HG03565 (cell line): ENCODE data around the gene WWOX.

ENCODE experiments used
- ATAC-seq: cut with Tn5 transposase; IDR thresholded peaks from one replicate; pipeline ENCODE4 v1.9.1; 2021; ENCODE audit warnings: mild to moderate bottlenecking, moderate library complexity; ENCODE audit not compliant: unreplicated experiment

The WWOX gene

DNA sequence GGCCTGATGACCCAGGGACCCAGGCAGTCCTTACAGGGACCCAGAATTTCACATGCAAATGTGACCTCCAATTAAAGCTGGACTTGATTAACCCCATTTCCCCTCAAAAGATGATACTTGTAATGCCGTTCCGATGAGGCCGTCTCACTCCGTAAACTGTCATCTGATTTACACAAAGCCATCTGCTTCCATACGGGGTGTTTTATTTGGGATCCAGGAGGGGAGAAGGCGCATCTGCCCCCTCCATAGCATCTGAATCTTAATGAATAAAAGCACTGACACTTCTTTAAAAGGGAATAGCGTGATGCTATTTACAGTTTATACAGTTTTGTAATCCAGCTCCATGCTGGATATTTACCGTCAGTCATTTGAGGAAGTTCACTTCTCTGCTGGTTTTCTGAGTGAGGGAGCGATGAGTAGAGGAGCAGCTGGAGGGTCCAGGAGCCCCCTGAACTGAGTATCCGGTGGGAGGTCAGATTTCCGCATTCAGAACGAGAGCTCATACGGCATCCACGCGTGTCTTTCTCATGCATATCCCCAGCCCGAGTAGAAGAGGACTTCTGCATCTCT is 452.7 kb downstream of the WWOX start:
- ATAC-seq, result no peak

DNA sequence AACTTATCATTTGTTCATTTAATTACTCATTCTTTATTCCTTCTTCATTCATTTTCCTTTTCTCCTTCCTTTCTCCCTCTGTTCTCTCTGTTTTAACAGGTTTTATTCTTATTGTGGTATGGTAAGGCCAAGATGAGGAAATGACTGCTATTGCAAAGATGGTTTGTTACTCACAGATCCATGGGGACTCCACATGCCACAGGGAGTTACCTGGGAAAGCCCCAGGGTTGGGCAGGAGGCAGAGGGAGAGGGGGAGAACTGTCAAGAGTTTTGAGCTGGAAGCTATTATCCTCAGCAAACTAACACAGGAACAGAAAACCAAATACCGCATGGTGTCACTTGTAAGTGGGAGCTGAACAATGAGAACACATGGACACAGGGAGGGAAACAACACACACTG is 453.3 kb downstream of the WWOX start:
- no peak for ATAC-seq

DNA sequence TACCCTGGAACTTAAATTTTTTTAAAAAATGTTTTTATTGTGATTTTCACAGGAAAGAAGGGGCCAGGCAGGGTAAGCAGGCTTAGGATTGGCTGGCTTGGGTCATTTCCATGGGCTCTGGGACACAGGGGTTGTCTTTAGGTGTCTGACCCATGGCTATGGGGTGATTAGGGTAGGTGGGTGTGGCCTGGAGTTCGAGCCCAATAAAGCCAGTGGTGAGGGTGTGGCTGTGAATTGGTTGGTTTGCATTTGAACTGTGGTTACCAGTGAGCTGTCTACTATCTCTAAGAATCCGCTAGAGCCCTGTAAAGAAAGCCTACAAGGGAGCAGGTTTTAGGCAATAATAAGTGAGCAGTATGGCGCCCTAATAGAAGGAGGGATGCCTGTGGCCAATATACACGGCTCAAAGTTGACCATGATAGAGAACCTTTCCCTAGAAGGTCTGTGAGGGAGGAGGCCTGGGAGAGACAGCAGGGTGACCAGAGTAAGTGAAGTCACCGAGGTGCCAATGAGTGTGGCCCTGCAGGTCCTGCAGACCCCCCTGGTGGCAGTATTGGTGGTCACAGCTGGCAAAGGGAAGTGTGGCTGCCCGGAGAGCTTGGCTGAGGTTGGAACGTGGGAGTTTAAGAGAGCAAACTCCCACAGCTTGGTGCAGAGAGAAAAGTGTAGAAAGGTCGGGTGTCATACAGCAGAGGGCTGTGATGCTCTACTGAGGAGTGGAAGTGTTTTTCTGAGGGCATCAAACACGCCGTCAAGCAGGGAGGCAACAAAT is 454.0 kb downstream of the WWOX start:
- ATAC-seq, result no peak

DNA sequence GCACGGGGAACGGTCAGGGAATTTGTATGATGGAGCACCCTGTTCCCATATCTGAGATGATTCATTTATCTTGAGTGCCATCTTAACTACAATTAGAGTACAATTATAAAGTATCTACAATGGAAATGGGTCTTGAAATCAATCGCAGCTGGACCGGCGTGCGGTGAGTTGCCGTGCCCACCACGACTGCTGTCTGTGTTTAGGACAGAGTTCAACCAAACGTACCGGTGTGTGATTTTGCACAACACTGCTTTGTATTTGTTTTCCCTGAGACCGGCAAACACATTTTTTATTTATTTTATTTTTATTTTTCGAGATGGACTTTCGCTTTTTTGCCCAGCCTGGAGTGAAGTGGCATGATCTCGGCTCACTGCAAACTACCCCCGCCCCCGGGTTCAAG is 457.0 kb downstream of the WWOX start:
- no peak for ATAC-seq

DNA sequence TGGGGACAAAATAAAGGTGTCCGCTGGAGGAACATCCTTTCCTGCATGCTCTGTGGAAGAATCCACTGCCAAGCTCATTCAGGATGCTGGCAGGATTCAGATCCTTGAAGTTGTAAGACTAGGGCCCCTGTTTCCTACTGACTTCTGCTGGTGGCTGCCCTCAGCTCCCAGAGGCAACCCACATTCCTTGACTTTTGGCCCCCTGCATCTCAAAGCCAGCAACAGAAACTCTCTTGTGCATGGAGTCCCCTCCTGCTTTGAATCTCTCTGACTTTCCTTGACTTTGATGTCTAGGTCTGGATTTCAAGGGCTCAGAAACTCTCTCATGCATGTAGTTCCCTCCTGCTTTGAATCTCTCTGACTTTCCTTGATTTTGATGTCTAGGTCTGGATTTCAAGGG is 461.5 kb downstream of the WWOX start:
- ATAC-seq, result no peak

DNA sequence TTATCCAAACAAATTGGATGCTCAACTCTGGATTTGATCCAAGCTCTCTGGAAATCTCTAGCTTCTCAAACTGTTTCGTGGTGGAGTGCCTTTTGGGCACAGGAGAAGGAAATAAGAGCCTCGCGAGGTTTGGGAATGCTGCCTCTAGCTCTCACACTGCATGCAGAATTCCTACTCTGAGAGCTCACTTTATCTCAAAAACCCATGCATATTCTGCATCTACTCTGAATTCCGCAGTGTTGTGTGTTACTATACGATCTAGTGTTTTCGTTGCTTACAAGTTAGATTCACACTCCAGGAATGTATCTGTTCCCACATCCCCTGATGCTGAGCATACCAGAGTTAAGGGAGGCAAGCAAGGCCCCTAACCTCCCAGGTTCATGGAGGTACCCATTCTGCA is 462.7 kb downstream of the WWOX start:
- ATAC-seq, result no peak

DNA sequence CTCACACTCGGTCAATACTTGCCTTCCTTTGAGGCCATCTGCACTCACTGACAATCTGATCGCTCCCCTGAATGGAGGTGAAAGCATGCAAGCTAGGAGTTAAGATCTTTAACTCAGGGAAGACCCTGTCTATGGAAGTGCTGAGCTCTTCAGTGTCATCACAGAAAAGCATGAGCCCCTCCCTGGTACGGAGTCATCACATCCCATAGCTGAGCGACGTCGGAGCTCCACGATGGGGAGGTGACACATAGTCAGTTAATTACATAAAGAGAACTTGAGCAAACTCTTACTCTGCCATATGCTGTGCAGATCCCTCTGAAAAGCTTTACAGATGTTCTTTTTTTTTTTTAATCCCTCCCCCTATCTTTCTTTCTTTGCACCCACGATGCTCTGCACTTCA is 463.2 kb downstream of the WWOX start:
- ATAC-seq, result no peak

DNA sequence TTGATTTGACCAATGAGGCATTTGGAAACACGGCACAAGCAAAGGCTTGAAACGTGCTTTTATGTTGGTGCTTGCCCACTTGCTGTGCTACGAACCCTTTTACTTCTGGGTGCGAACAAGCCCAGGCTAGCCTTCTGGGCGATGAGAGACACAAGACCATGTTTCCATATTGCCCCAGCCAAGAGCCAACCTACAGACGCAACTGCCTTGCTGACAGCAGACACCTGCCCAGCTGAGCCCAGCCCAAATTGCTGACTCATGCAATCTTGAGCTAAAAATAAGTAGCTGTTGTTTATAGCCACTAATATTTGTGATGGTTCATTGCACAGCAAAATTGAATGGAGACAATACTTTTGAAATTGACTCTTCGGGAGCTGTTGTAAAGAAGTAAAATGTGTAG is 464.5 kb downstream of the WWOX start:
- no peak for ATAC-seq

DNA sequence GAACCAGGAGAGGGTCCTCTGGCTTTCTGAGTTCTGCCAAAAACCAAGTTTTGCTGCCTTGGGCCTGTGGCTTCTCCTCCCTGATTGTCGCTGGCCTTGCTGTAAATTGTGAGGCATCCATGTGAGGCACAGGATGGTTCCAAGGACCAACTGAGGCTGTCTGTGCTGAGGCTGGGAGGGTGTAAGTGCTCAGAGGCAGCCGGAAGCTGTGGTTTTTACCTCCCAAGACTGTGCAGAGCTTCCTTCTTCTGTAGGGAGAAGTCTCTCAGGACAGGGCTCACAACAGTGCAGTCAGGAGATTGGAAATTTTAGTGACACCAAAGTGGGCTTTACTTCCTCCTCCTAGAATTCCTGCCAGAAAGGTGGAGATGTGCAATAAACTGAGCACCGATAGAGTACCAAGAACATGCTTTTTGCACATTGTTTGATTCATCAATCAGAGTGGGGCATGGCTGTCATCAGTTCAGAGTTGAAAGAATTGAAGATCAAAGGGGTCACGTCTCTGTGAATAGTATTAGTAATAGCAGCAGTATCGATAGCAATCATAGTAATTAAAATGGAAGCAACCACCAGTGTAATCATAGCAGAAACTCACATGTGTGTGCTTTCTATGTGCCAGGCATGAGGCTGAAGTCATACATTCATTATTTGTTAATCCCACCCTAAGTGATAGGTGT is 467.1 kb downstream of the WWOX start:
- no peak for ATAC-seq

DNA sequence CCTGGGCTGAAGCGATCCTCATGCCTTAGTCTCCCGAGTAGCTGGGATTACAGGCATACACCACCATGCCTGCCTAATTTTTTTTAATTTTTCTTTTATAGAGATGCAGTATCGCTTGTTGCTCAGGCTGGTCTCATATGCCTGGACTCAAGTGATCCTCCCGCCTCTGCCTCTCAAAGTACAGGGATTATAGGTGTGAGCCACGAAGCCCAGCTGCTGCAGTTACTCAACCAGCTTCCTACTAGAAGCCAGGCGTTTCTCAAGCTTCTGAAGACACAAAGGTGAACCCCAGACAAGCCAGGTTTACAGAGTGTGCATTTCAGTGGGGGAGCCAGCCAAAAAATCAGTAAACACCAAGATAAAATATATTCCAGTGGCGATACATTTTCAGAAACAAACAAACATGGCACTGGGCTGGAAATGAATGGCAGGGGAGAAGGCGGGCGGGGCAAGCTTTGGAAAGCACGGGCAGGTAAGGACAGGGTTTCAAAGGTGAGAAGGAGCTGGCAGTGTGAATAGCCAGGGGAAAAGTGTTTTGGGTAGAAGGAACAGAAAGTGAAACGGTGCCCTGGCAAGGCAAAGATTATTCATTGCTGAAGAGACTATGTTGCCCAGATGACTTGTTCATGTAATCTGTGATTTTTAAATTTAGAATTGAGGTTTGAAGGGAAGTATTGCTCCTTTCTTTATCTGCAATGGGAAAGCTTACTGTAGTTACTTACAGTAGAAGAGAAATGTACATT is 471.1 kb downstream of the WWOX start:
- ATAC-seq, result no peak

DNA sequence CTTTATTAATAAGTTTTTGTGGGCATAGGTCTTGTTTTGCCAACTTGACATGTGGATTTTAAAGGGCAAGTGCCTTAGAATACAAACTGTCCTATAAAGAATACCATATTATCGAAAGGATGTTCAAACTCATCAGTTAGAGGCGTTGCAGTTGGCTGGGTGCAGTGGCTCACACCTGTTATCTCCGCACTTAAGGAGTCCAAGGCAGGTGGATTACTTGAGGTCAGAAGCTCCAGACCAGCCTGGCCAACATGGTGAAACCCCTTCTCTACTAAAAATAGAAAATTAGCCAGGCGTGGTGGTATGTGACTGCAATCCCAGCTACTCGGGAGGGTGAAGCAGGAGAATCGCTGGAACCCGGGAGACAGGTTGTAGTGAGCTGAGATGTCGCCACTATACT is 472.0 kb downstream of the WWOX start:
- ATAC-seq, result no peak

DNA sequence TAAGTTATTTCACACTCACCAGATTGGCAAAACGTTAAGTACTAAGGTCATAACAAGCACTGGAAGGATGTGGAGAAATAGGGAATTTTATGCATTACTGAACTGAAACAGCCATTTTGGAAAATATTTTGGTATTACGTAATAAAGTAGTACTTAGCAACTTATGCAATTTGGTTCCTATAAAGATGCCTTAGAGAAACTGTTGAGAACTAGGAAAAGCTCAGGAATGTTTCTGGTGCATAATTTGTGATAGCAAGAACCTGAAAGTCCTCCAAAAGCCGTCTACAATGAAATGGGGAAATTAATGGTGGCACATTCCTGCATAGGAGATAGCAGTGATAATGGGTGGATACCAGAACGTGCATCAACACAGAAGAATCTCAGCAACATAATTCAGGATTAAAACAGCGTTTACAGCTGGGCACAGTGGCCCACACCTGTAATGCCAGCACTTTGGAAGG is 472.5 kb downstream of the WWOX start:
- no peak for ATAC-seq

DNA sequence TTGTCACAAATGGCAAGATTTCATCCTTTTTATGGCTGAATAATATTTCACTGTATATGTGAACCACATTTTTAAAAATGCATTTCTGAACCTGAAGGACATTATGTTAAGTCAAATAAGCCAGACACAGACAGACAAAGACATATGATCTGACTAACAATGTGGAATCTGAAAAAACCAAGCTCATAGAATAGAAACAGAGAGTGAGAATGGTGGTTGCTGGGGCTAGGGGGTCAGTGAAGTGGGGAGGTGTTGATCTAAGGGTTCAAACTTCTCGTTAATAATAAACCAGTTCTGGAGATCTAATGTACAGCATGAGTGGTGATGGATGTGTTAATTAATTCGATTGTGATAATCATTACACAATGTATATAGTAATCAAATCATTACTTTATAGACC is 475.1 kb downstream of the WWOX start:
- ATAC-seq, result no peak

DNA sequence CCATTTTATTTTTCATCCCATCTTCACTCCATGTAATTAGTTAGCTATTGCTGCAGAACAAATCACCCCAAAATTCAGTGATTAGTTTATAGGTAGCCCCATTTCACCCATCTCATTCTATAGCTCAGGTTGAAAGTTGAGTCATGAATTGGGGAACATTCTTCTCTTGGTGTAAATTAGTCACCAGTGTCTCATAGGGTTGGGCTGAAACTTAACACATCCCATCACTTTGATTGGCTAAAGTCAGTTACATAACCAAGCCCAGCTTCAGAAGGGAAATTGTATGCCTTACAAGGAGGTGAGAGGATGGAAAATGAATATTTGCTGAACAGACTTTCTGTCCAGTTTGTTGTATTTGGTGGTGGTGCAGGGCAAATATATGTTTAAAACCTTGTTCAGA is 477.5 kb downstream of the WWOX start:
- ATAC-seq, result no peak

DNA sequence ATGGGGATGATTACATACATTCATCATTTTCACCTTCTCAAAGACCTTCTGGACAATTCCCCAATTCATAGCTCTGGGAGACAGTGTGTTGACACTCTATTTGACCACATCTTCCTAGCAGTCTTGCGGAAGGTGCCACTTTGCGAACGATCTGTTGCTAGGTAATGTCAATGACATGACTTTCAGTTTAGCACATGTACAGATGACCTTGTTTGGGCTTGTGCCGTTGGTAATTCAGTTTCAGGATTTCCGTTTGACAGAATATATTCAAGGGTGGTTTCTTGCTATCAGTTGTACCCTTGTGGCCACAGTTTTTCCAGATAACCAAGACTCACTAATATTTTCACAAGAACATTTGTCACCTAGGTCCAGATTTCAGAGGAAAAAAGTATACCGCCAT is 478.2 kb downstream of the WWOX start:
- no peak for ATAC-seq

DNA sequence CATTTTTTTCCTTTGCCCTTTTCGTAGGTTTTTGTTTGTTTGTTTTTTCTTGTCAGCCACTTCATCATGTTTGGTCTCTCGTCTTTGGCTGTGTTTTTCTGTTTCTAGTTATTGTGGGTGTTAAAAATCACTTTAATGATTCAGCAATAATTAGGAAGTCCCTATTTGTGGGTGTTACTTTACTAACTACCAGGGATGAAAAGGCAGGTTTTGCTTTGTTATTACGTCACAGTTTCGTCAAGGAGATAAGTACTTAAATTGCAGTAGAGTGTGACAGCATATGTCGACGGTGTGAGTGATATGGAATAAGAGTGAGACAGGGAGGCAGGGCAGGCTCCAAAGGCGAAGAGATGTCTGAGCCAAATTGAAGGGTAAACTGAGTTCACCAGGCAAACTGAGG is 479.6 kb downstream of the WWOX start:
- ATAC-seq, result no peak

DNA sequence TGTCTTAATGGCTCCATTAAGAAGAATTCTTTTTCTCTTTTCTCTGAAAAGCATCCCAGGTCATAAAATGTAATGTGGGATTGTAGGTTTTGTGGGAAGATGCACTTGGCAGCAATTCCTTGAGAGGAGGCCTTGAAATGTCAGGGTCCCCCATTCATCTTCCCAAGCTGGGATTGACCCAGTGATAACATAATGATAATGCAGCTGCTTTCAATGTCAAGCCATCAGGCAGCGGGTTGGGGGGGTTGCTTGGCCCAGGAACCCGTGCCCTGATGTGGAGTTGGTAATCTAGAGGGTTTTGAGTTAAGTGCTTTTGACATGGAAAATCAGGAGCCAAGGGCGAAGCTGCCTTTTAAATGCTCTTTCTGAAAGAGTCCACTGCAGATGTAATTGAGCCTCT is 484.0 kb downstream of the WWOX start:
- no peak for ATAC-seq

DNA sequence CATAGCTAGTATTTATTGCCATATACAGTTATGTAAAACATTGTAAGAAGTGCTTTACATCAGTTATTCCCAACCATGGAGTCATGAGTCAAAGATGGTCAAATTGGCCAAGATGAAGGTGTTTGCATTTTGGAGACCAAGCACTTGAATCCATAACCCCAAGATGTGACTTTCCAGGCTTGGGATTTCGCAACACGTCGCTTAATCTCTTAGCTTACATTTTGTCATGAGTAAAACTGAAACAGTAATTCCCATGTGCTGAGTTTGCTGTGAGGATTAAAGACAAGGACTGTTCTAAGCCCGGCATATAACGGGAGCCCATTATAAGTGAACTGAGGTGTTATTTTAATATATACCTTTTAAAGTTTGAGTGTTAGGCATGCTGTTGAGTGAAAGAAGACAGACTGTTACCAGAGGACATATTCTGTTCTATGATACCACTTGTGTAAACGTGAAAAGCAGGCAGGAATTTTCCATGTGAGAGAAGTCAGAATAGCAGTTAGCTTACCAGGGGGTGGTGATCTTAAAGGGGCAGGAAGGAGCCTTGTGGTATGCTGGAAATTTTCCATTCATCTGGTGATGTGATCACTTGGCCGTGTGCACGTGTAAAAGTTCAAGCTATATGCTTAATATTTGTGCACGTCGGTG is 484.9 kb downstream of the WWOX start:
- no peak for ATAC-seq

DNA sequence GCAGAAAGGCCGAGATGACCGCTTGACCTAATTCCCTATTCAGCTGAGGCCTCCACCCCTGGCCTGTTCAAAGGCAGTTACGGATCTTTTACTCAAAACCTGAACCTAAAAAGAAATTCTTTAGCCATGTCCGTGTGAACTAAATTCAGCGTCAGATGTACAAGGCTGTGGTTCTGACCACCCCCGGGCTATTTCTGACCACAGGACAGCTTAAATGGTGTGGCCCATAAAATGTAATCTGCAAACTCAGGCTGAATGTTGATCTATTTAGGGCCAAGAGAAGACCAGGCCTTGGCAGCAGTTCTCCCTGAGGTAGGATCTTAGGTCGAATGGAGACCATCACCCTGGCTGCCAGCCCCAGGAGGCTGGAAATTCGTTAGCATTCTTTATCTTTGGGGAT is 485.5 kb downstream of the WWOX start:
- no peak for ATAC-seq

DNA sequence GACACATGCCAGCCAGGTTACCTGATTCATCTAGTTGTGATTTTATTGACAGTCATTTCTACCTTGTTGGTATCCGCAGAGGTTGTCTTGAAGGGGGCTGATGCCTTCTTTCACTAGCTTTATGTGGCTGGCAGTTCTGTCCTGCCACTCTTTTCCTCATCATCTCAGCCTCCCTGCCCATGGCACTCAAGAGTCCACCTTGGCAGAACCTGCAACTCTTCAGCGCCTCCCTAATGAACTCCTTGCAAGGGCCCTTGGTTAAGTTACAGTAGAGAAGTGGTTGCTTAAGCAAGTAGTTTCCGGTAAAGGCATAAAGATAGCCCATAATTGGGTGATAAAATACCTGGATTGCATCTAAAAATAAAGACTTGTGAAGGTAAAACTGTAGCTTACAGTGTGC is 489.9 kb downstream of the WWOX start:
- ATAC-seq, result no peak

DNA sequence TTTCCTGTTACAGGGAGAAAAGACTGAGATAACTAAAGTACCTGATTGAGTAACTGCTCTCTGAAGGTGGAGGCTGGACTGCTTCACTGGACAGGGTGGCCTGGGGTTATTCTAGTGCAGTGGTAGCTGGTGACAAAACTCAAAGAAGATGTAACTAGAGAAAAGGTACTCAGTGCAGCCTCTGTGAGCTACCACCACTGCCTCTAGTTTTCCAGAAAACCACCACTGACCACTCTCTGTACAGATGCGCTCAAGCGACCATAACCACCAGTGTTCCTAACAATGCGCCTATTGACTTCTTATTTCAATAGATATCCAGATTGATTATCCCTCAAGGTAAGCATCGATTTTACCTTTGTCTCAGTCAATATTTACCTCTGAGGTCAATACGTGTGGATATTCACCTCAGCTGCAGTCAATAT is 492.2 kb downstream of the WWOX start:
- ATAC-seq, result no peak
